ENCODE measurements around the gene SMAP1.

Gene SMAP1

GRCh38 chr6:70667711-70668498 lies at the start of gene SMAP1:
Gene SMAP1, plus strand, starts transcription at chr6:70667883. Its CDS starts 141 bp downstream, at chr6:70668024.
- Histone ChIP-seq H3K36me3 (replicated peaks; ENCODE audit: low read depth, low read length) (peaks cover 5% of the 10 kb centered on the region), H3K79me2 (ENCODE audit: low read length) (peaks cover 51% of the 10 kb centered on the region), H3K4me1 (ENCODE audit: low read length) (peaks cover 15% of the 10 kb centered on the region), H3K4me2 (ENCODE audit: low read length) (peak within 1 kb of the TSS; percentile 92), H3K27ac (ENCODE audit: low read length) (peak within 1 kb of the TSS; percentile 54), H3K4me3 (ENCODE audit: low read length) (peak within 1 kb of the TSS; percentile 91), H3K9me3 (ENCODE audit: insufficient read depth, low read length) (no peaks in the 10 kb centered on the region), H4K20me1 (ENCODE audit: insufficient read depth, low read length) (peaks cover 28% of the 10 kb centered on the region), H2AFZ (ENCODE audit: low read depth, low read length) (peak within 1 kb of the TSS; percentile 84), H3K27me3 (ENCODE audit: low read depth, low read length) (no peaks in the 10 kb centered on the region), H3K9ac (ENCODE audit: low read length) (peak within 1 kb of the TSS; percentile 80)
- TF ChIP-seq EZH2phosphoT487 (IDR thresholded peaks at IDR 0.05; ENCODE audit: low read depth) (no peak), CTCF (IDR thresholded peaks at IDR 0.05; ENCODE audit: low read depth, low read length) (no peak)

GRCh38 chr6:70620746-70621145 lies 46.9 kb upstream of the SMAP1 start:
- H3K79me2 ChIP-seq (ENCODE audit: low read length), result no peaks in the 10 kb centered on the region
- H3K27ac ChIP-seq (ENCODE audit: low read length), result no peak overlapping the region
- TF ChIP-seq CTCF (IDR thresholded peaks at IDR 0.05; ENCODE audit: low read depth, low read length), result no peak
- no peak for TF ChIP-seq EZH2phosphoT487 (IDR thresholded peaks at IDR 0.05; ENCODE audit: low read depth)
- H2AFZ ChIP-seq (ENCODE audit: low read depth, low read length), result no peak overlapping the region
- H3K27me3 ChIP-seq (ENCODE audit: low read depth, low read length), result no peaks in the 10 kb centered on the region
- H4K20me1 ChIP-seq (ENCODE audit: insufficient read depth, low read length), result no peaks in the 10 kb centered on the region
- no peaks in the 10 kb centered on the region for H3K4me1 ChIP-seq (ENCODE audit: low read length)
- no peaks in the 10 kb centered on the region for H3K9me3 ChIP-seq (ENCODE audit: insufficient read depth, low read length)
- no peak overlapping the region for H3K4me2 ChIP-seq (ENCODE audit: low read length)
- H3K9ac ChIP-seq (ENCODE audit: low read length), result no peak overlapping the region
- no peaks in the 10 kb centered on the region for H3K36me3 ChIP-seq (replicated peaks; ENCODE audit: low read depth, low read length)
- H3K4me3 ChIP-seq (ENCODE audit: low read length), result no peak overlapping the region

GRCh38 chr6:70622461-70622860 lies 45.2 kb upstream of the SMAP1 start:
- H3K4me2 ChIP-seq (ENCODE audit: low read length), result no peak overlapping the region
- no peaks in the 10 kb centered on the region for H3K9me3 ChIP-seq (ENCODE audit: insufficient read depth, low read length)
- H3K36me3 ChIP-seq (replicated peaks; ENCODE audit: low read depth, low read length), result no peaks in the 10 kb centered on the region
- H3K4me3 ChIP-seq (ENCODE audit: low read length), result no peak overlapping the region
- no peaks in the 10 kb centered on the region for H4K20me1 ChIP-seq (ENCODE audit: insufficient read depth, low read length)
- no peak overlapping the region for H2AFZ ChIP-seq (ENCODE audit: low read depth, low read length)
- H3K9ac ChIP-seq (ENCODE audit: low read length), result no peak overlapping the region
- no peaks in the 10 kb centered on the region for H3K79me2 ChIP-seq (ENCODE audit: low read length)
- H3K27me3 ChIP-seq (ENCODE audit: low read depth, low read length), result no peaks in the 10 kb centered on the region
- no peak for TF ChIP-seq CTCF (IDR thresholded peaks at IDR 0.05; ENCODE audit: low read depth, low read length)
- no peak for TF ChIP-seq EZH2phosphoT487 (IDR thresholded peaks at IDR 0.05; ENCODE audit: low read depth)
- H3K27ac ChIP-seq (ENCODE audit: low read length), result no peak overlapping the region
- no peaks in the 10 kb centered on the region for H3K4me1 ChIP-seq (ENCODE audit: low read length)

GRCh38 chr6:70625436-70625835 lies 42.2 kb upstream of the SMAP1 start:
- Histone ChIP-seq H3K9me3 (ENCODE audit: insufficient read depth, low read length) (no peaks in the 10 kb centered on the region), H3K4me3 (ENCODE audit: low read length) (no peak overlapping the region), H2AFZ (ENCODE audit: low read depth, low read length) (no peak overlapping the region), H3K4me2 (ENCODE audit: low read length) (no peak overlapping the region), H3K79me2 (ENCODE audit: low read length) (no peaks in the 10 kb centered on the region), H3K27me3 (ENCODE audit: low read depth, low read length) (no peaks in the 10 kb centered on the region), H4K20me1 (ENCODE audit: insufficient read depth, low read length) (no peaks in the 10 kb centered on the region), H3K27ac (ENCODE audit: low read length) (no peak overlapping the region), H3K36me3 (replicated peaks; ENCODE audit: low read depth, low read length) (no peaks in the 10 kb centered on the region), H3K4me1 (ENCODE audit: low read length) (no peaks in the 10 kb centered on the region), H3K9ac (ENCODE audit: low read length) (no peak overlapping the region)
- TF ChIP-seq EZH2phosphoT487 (IDR thresholded peaks at IDR 0.05; ENCODE audit: low read depth) (no peak), CTCF (IDR thresholded peaks at IDR 0.05; ENCODE audit: low read depth, low read length) (no peak)

Measured in OCI-LY3 (cell line).